Lung (tissue), 12 donors: ENCODE results near the gene SHROOM4. TPM values are rescaled to one million over a fixed set of nuclear protein-coding genes. Genes with fewer than 3 reads are reported as not detected.
A peak's percentile ranks its signal among the peaks of the same experiment; 100 is the strongest.

ENCODE experiments used
- ATAC-seq: fragments of 200-7000 bp; cut with Tn5 transposase; one replicate; pipeline ENCODE4 v1.9.1; 2020; ENCODE audit warnings: moderate number of reproducible peaks; ENCODE audit not compliant: insufficient read depth, low FRiP score
- DNase-seq, 3 donors: peaks; one replicate each; pipeline ENCODE4 v3.0.0-alpha.2; 2013 to 2017
- H3K27ac ChIP-seq, 2 donors: one replicate each; pipeline ENCODE4 v1.5.1; 2013; ENCODE audit warnings: mild to moderate bottlenecking in 2 of 2, moderate library complexity in 2 of 2, control low read depth in 1 of 2, inconsistent platforms in 1 of 2, low read depth in 1 of 2, low read length in 1 of 2
- H3K27me3 ChIP-seq, 3 donors: one replicate each; pipeline ENCODE4 v1.5.1; 2013; ENCODE audit warnings: low read length in 2 of 3; ENCODE audit not compliant: control insufficient read depth in 3 of 3, insufficient read depth in 3 of 3
- H3K36me3 ChIP-seq, 4 donors: one replicate each; pipeline ENCODE4 v1.5.1; 2013; ENCODE audit warnings: low read length in 4 of 4, mild to moderate bottlenecking in 1 of 4, moderate library complexity in 1 of 4; ENCODE audit not compliant: control insufficient read depth in 4 of 4, insufficient read depth in 4 of 4
- H3K4me1 ChIP-seq, 5 donors: one replicate each; pipeline ENCODE4 v1.5.1; 2013; ENCODE audit warnings: low read length in 5 of 5, mild to moderate bottlenecking in 2 of 5, moderate library complexity in 1 of 5; ENCODE audit not compliant: control insufficient read depth in 5 of 5, insufficient read depth in 5 of 5
- H3K4me3 ChIP-seq: one replicate; pipeline ENCODE4 v1.5.1; 2013; ENCODE audit warnings: mild to moderate bottlenecking, control low read depth, moderate library complexity
- H3K9ac ChIP-seq, 2 donors: one replicate each; pipeline ENCODE4 v1.5.1; 2013; ENCODE audit warnings: low read length in 2 of 2, control low read depth in 1 of 2; ENCODE audit not compliant: insufficient read depth in 1 of 2
- H3K9me3 ChIP-seq, 4 donors: one replicate each; pipeline ENCODE4 v1.5.1; 2013; ENCODE audit warnings: low read length in 3 of 4, mild to moderate bottlenecking in 1 of 4, moderate library complexity in 1 of 4; ENCODE audit not compliant: control insufficient read depth in 4 of 4, insufficient read depth in 3 of 4
- CTCF ChIP-seq: IDR thresholded peaks from 2 replicates; pipeline ENCODE4 v1.5.1; 2012; ENCODE audit warnings: mild to moderate bottlenecking; ENCODE audit errors: control extremely low read depth, extremely low read depth
- WGBS, 2 donors: extraction: QIAGEN DNeasy Blood & Tissue Kit; methylation state at CpG; one replicate each; pipeline ENCODE4 v1.1.7; 2013; 5-methylcytosine and 5-hydroxymethylcytosine counted together
- polyA plus RNA-seq, 2 donors: library from polyadenylated mRNA; stranded (reverse); fragments of 200-250 nt; gene quantifications; one replicate each; pipeline ENCODE4 v1.2.1, GENCODE V29; 2013
- total RNA-seq, 2 donors: library from RNA; depleted of rRNA in 1 of 2; stranded (reverse); fragments of >200 nt in 1 of 2; gene quantifications; one replicate each; pipeline ENCODE4 v1.2.1, GENCODE V29; 2014 to 2021
- donor health status: control.
- donor health status: control.
- donor health status: Bipolar disorder and iron deficiency.
- donor health status: healthy.
- donor health status: DM: yes; HTN: yes; CAD: no.

SHROOM4 gene
- total and polyA plus RNA-seq, 4 donors, result 6.8 to 63.3 (median 18.9) TPM

- WGBS, 2 donors, result 0 to 29% methylated on average over 30 to 59 of the region's 59 CpGs
- Histone ChIP-seq H3K4me1 (peaks cover 0 to 3% (median 0%) of the 10 kb centered on the region in 5 donors), H3K27me3 (peaks cover 0 to 5% (median 4%) of the 10 kb centered on the region in 3 donors), H3K27ac (peak overlapping the region; percentile 78 to 93), H3K9ac (peak overlapping the region; percentile 57 to 63), H3K9me3 (peaks cover 0 to 8% (median 0%) of the 10 kb centered on the region in 4 donors), H3K4me3 (peak overlapping the region; percentile 33), H3K36me3 (no peaks in the 10 kb centered on the region)
- DNase-seq, result peak; percentile 57 to 69 (median 63)
- peak; percentile 22 for ATAC-seq
- TF ChIP-seq CTCF, result no peak
Observed at GRCh38 chrX:50812995-50813842, 775 bp downstream of the SHROOM4 start.

GRCh38 chrX:50805276-50805675 is 8.7 kb downstream of the SHROOM4 start:
- DNase-seq, result peak in 1 of 3 donors; percentile 14
- TF ChIP-seq CTCF, result no peak
- Histone ChIP-seq H3K9me3 (no peaks in the 10 kb centered on the region), H3K4me1 (peaks cover 0 to 2% (median 0%) of the 10 kb centered on the region in 5 donors), H3K36me3 (no peaks in the 10 kb centered on the region), H3K9ac (no peak overlapping the region), H3K27ac (no peak overlapping the region), H3K4me3 (no peak overlapping the region), H3K27me3 (peaks cover 0 to 4% (median 0%) of the 10 kb centered on the region in 3 donors)
- 55 to 80% methylated on average over 4 of the region's 4 CpGs for WGBS, 2 donors
- no peak for ATAC-seq

DNA sequence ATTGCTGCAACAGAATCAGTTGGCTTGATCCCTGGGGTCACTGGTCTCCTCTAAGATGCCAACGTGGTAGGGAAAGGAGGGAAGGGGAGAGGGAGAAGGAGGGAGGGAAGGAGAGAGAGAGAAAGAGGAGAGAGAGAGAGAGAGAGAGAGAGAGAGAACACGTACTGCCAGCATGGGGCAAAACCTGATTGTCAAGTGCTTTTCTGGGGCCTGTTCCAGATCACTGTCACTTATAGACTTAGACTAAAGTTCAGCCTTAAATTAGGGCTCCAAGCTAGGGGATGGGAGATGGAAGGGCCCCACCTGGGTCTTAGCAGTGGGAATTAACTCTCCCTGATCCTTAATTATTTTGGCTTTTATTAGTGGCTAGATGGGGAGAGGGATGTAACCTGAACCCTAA is 12.9 kb downstream of the SHROOM4 start:
- ATAC-seq, result no peak
- no peak overlapping the region for H3K4me3 ChIP-seq
- TF ChIP-seq CTCF, result no peak
- peaks cover 0 to 4% (median 0%) of the 10 kb centered on the region in 3 donors for H3K27me3 ChIP-seq
- H3K4me1 ChIP-seq, result peaks cover 0 to 2% (median 0%) of the 10 kb centered on the region in 5 donors
- 30 to 34% methylated on average over 2 of the region's 2 CpGs for WGBS, 2 donors
- H3K36me3 ChIP-seq, result no peaks in the 10 kb centered on the region
- no peak overlapping the region for H3K27ac ChIP-seq
- no peaks in the 10 kb centered on the region for H3K9me3 ChIP-seq
- no peak overlapping the region for H3K9ac ChIP-seq
- DNase-seq, result peak in 1 of 3 donors; percentile 31
